ENCODE results near the gene TENM4. TPM values are rescaled to one million over a fixed set of nuclear protein-coding genes. Genes with fewer than 3 reads are reported as not detected.

Gene TENM4
- total RNA-seq, 4 donors from 2014 or later, result 16.8 to 158 (median 120) TPM

GRCh38 chr11:78803995-78804394 lies 636.8 kb downstream of the TENM4 start:
- H3K9me3 ChIP-seq, result no peaks in the 10 kb centered on the region
- H3K36me3 ChIP-seq, result no peaks in the 10 kb centered on the region
- H3K4me3 ChIP-seq (replicated peaks in 1 of 3), result no peak overlapping the region
- 97 to 99% methylated on average over 3 of the region's 3 CpGs for WGBS, 2 donors
- intact Hi-C loops (cut with DNase I), result no loop called here
- H3K4me1 ChIP-seq, result peaks cover 42 to 59% of the 10 kb centered on the region in 2 donors
- peak overlapping the region in 2 of 3 donors; percentile 92 to 94 for H3K27ac ChIP-seq
- no peak for DNase-seq
- no peak for TF ChIP-seq POLR2A (IDR thresholded peaks at IDR 0.05)
- TF ChIP-seq CTCF (IDR thresholded peaks at IDR 0.05), result no peak
- no peaks in the 10 kb centered on the region for H3K27me3 ChIP-seq

GRCh38 chr11:78802058-78802761 lies 638.6 kb downstream of the TENM4 start:
- intact Hi-C loops (cut with DNase I), result no loop called here
- no peak overlapping the region for H3K4me3 ChIP-seq (replicated peaks in 1 of 3)
- WGBS, 2 donors, result 43 to 48% methylated on average over 11 of the region's 11 CpGs
- H3K4me1 ChIP-seq, result peaks cover 53 to 69% of the 10 kb centered on the region in 2 donors
- no peaks in the 10 kb centered on the region for H3K9me3 ChIP-seq
- H3K27me3 ChIP-seq, result no peaks in the 10 kb centered on the region
- H3K36me3 ChIP-seq, result no peaks in the 10 kb centered on the region
- peak; percentile 43 to 62 for DNase-seq
- TF ChIP-seq POLR2A (IDR thresholded peaks at IDR 0.05), result no peak
- TF ChIP-seq CTCF (IDR thresholded peaks at IDR 0.05), result no peak
- H3K27ac ChIP-seq, result peak overlapping the region; percentile 76 to 94 (median 92)

- intact Hi-C loops (cut with DNase I), result no loop called here
- Histone ChIP-seq H3K27me3 (no peaks in the 10 kb centered on the region), H3K4me1 (peaks cover 61 to 74% of the 10 kb centered on the region in 2 donors), H3K4me3 (replicated peaks in 1 of 3) (no peak overlapping the region), H3K36me3 (no peaks in the 10 kb centered on the region), H3K9me3 (no peaks in the 10 kb centered on the region), H3K27ac (peak overlapping the region; percentile 91 to 94 (median 92))
- DNase-seq, result peak; percentile 79
- WGBS, 2 donors, result 0 to 33% methylated on average over 3 of the region's 3 CpGs
- TF ChIP-seq CTCF (IDR thresholded peaks at IDR 0.05), result no peak
- TF ChIP-seq POLR2A (IDR thresholded peaks at IDR 0.05), result peak in 1 of 2 donors; percentile 8
Observed at GRCh38 chr11:78801161-78801884, 639.5 kb downstream of the TENM4 start.

- no peak for TF ChIP-seq CTCF (IDR thresholded peaks at IDR 0.05)
- TF ChIP-seq POLR2A (IDR thresholded peaks at IDR 0.05), result no peak
- DNase-seq, result no peak
- no peaks in the 10 kb centered on the region for H3K36me3 ChIP-seq
- no peaks in the 10 kb centered on the region for H3K27me3 ChIP-seq
- WGBS, 2 donors, result 95 to 98% methylated on average over 2 of the region's 2 CpGs
- no peaks in the 10 kb centered on the region for H3K9me3 ChIP-seq
- H3K4me3 ChIP-seq (replicated peaks in 1 of 3), result no peak overlapping the region
- H3K4me1 ChIP-seq, result peaks cover 65 to 73% of the 10 kb centered on the region in 2 donors
- intact Hi-C loops (cut with DNase I), result no loop called here
- H3K27ac ChIP-seq, result peak overlapping the region; percentile 91 to 94 (median 92)
Observed at GRCh38 chr11:78800756-78801155, 640.1 kb downstream of the TENM4 start.
